Left ventricle myocardium inferior (tissue), 1 donor: ENCODE data around the gene IL36B. TPM values are rescaled to one million over a fixed set of nuclear protein-coding genes. Genes with fewer than 3 reads are reported as not detected.

Source experiments
- DNase-seq: peaks from one replicate; pipeline ENCODE4 v3.0.0-alpha.2; 2020
- H3K27ac ChIP-seq: fragments of 200-600 bp; replicated peaks from 2 replicates; pipeline ENCODE4 v1.8.0; 2021
- H3K27me3 ChIP-seq: fragments of 200-600 bp; 2 replicates; pipeline ENCODE4 v1.8.0; 2021; ENCODE audit warnings: low read depth
- H3K36me3 ChIP-seq: fragments of 200-600 bp; 2 replicates; pipeline ENCODE4 v1.8.0; 2021
- H3K4me1 ChIP-seq: fragments of 200-600 bp; 2 replicates; pipeline ENCODE4 v1.8.0; 2021
- H3K4me3 ChIP-seq: fragments of 200-600 bp; 2 replicates; pipeline ENCODE4 v1.8.0; 2021; ENCODE audit warnings: mild to moderate bottlenecking, moderate library complexity
- H3K9me3 ChIP-seq: fragments of 200-600 bp; replicated peaks from 2 replicates; pipeline ENCODE4 v1.8.0; 2021
- CTCF ChIP-seq: fragments of 200-600 bp; IDR thresholded peaks from 2 replicates; pipeline ENCODE4 v1.8.0; 2021; ENCODE audit warnings: antibody characterized with exemption, mild to moderate bottlenecking, borderline replicate concordance
- intact Hi-C: fragments of 100-400 bp; cut with micrococcal nuclease; formaldehyde crosslinking; loops from one replicate; pipeline ENCODE4 v1.11.0; 2022
- total RNA-seq: library from RNA; stranded (reverse); fragmentation: NEBNext Ultra II Directional; extraction: Animal tissue kit (Norgen Biotek cat#: 25700); gene quantifications from one replicate; pipeline ENCODE4 v1.2.1, GENCODE V29; 2021
- donor health status: DM: no; HTN: yes; CAD: no; lungs with severe emphysema.

IL36B gene
- total RNA-seq, 1 donor from 2014 or later: not detected

- Histone ChIP-seq H3K27me3 (peaks cover 73% of the 10 kb centered on the region), H3K4me1 (no peaks in the 10 kb centered on the region), H3K27ac (no peak overlapping the region), H3K36me3 (no peaks in the 10 kb centered on the region), H3K9me3 (no peaks in the 10 kb centered on the region), H3K4me3 (no peak overlapping the region)
- no peak for TF ChIP-seq CTCF
- no peak for DNase-seq
- intact Hi-C loops: no loop called here
Measured at GRCh38 chr2:113085542-113085941, 32.9 kb upstream of the IL36B start.

GRCh38 chr2:113084249-113085000 lies 31.8 kb upstream of the IL36B start:
- DNase-seq: no peak
- peak; percentile 42 for TF ChIP-seq CTCF
- no peak overlapping the region for H3K27ac ChIP-seq
- H3K36me3 ChIP-seq: no peaks in the 10 kb centered on the region
- no peaks in the 10 kb centered on the region for H3K4me1 ChIP-seq
- H3K4me3 ChIP-seq: no peak overlapping the region
- H3K27me3 ChIP-seq: peaks cover 68% of the 10 kb centered on the region
- H3K9me3 ChIP-seq: no peaks in the 10 kb centered on the region
- intact Hi-C loops: no loop called here

GRCh38 chr2:113083296-113083695 lies 30.6 kb upstream of the IL36B start:
- peaks cover 56% of the 10 kb centered on the region for H3K27me3 ChIP-seq
- no peaks in the 10 kb centered on the region for H3K36me3 ChIP-seq
- intact Hi-C loops: no loop called here
- TF ChIP-seq CTCF: no peak
- no peaks in the 10 kb centered on the region for H3K4me1 ChIP-seq
- no peaks in the 10 kb centered on the region for H3K9me3 ChIP-seq
- DNase-seq: no peak
- H3K4me3 ChIP-seq: no peak overlapping the region
- no peak overlapping the region for H3K27ac ChIP-seq

GRCh38 chr2:113081488-113082210 lies 29.0 kb upstream of the IL36B start:
- no peak for TF ChIP-seq CTCF
- intact Hi-C loops: no loop called here

GRCh38 chr2:113080134-113080533 lies 27.5 kb upstream of the IL36B start:
- Histone ChIP-seq H3K27me3 (peaks cover 49% of the 10 kb centered on the region), H3K36me3 (no peaks in the 10 kb centered on the region), H3K4me1 (no peaks in the 10 kb centered on the region), H3K4me3 (no peak overlapping the region), H3K9me3 (no peaks in the 10 kb centered on the region), H3K27ac (no peak overlapping the region)
- peak; percentile 67 for TF ChIP-seq CTCF
- intact Hi-C loops: no loop called here
- DNase-seq: no peak

More at GRCh38 chr2:113081488-113082210, 29.0 kb upstream of the IL36B start:
- H3K9me3 ChIP-seq: no peaks in the 10 kb centered on the region
- no peaks in the 10 kb centered on the region for H3K4me1 ChIP-seq
- no peak overlapping the region for H3K4me3 ChIP-seq
- H3K36me3 ChIP-seq: no peaks in the 10 kb centered on the region
- H3K27ac ChIP-seq: no peak overlapping the region
- DNase-seq: no peak
- peaks cover 47% of the 10 kb centered on the region for H3K27me3 ChIP-seq
